ENCODE data around the gene GLE1.
"Not testable (repeated sequence)": the region's sequence is repeated elsewhere in the genome, so short reads cannot be mapped to it uniquely, and the experiment has no call there.

The GLE1 gene

GRCh38 chr9:128552744-128553440 is 48.4 kb downstream of the GLE1 start:
- DNase-seq, result peak; percentile 24

- no peak for DNase-seq
These were observed 49.2 kb downstream of the GLE1 start for GRCh38 chr9:128553728-128554127.

GRCh38 chr9:128554155-128554862 is 49.8 kb downstream of the GLE1 start:
- no peak for DNase-seq

- no peak for DNase-seq
These were observed 50.7 kb downstream of the GLE1 start for GRCh38 chr9:128555180-128555721.

- no peak for DNase-seq
These were observed 51.8 kb downstream of the GLE1 start for GRCh38 chr9:128556276-128556675.

- DNase-seq, result no peak
These were observed 52.6 kb downstream of the GLE1 start for GRCh38 chr9:128556926-128557634.

GRCh38 chr9:128558431-128559310 is 54.2 kb downstream of the GLE1 start:
- DNase-seq, result peak; percentile 16

- DNase-seq, result no peak
These were observed 61.1 kb downstream of the GLE1 start for GRCh38 chr9:128565578-128565977.

- no peak for DNase-seq
These were observed 64.1 kb downstream of the GLE1 start for GRCh38 chr9:128568470-128569078.

GRCh38 chr9:128575469-128575868 is 71.0 kb downstream of the GLE1 start:
- no peak for DNase-seq

GRCh38 chr9:128575916-128576315 is 71.4 kb downstream of the GLE1 start:
- no peak for DNase-seq

GRCh38 chr9:128577206-128577605 is 72.7 kb downstream of the GLE1 start:
- no peak for DNase-seq

- no peak for DNase-seq
These were observed 74.7 kb downstream of the GLE1 start for GRCh38 chr9:128579194-128579593.

GRCh38 chr9:128580731-128581130 is 76.2 kb downstream of the GLE1 start:
- DNase-seq, result no peak

GRCh38 chr9:128585155-128585554 is 80.6 kb downstream of the GLE1 start:
- not testable (repeated sequence) for DNase-seq

- DNase-seq, result not testable (repeated sequence)
These were observed 82.4 kb downstream of the GLE1 start for GRCh38 chr9:128586934-128587333.

GRCh38 chr9:128587453-128587852 is 82.9 kb downstream of the GLE1 start:
- no peak for DNase-seq

- no peak for DNase-seq
These were observed 84.2 kb downstream of the GLE1 start for GRCh38 chr9:128588581-128589233.
